NT2/D1 (cell line): ENCODE data around the gene SYNPO2.

Experiments
- DNase-seq: peaks from one replicate; pipeline ENCODE4 v3.0.0-alpha.2; 2011; ENCODE audit warnings: low read depth, low spot score
- H3K27me3 ChIP-seq: 2 replicates; pipeline ENCODE4 v1.6.0; 2011; ENCODE audit warnings: mild to moderate bottlenecking; ENCODE audit not compliant: insufficient read length, insufficient read depth
- H3K36me3 ChIP-seq: 2 replicates; pipeline ENCODE4 v1.6.1; 2011; ENCODE audit warnings: mild to moderate bottlenecking, low read length, mixed read lengths; ENCODE audit not compliant: insufficient read depth, insufficient read length
- H3K4me1 ChIP-seq: 2 replicates; pipeline ENCODE4 v1.5.1; 2011; ENCODE audit not compliant: insufficient read depth, insufficient read length
- H3K4me3 ChIP-seq: 2 replicates; pipeline ENCODE4 v1.5.1; 2011; ENCODE audit warnings: low read depth; ENCODE audit not compliant: insufficient read length
- H3K9ac ChIP-seq: 2 replicates; pipeline ENCODE4 v1.6.0; 2011; ENCODE audit warnings: low read depth; ENCODE audit not compliant: insufficient read length
- H3K9me3 ChIP-seq: 2 replicates; pipeline ENCODE4 v1.5.1; 2011; ENCODE audit warnings: mild to moderate bottlenecking, low read length; ENCODE audit not compliant: insufficient read depth
- SUZ12 ChIP-seq: IDR thresholded peaks from 2 replicates; pipeline ENCODE4 v1.6.1; 2011; ENCODE audit not compliant: insufficient read length, insufficient read depth; ENCODE audit errors: extremely low read depth
- YY1 ChIP-seq: IDR thresholded peaks from 2 replicates; pipeline ENCODE4 v1.6.1; 2011; ENCODE audit not compliant: insufficient read length, insufficient read depth
- ZNF274 ChIP-seq: IDR thresholded peaks from 2 replicates; pipeline ENCODE4 v1.6.1; 2011; ENCODE audit warnings: mild to moderate bottlenecking, low read depth, low read length

SYNPO2 gene

DNA sequence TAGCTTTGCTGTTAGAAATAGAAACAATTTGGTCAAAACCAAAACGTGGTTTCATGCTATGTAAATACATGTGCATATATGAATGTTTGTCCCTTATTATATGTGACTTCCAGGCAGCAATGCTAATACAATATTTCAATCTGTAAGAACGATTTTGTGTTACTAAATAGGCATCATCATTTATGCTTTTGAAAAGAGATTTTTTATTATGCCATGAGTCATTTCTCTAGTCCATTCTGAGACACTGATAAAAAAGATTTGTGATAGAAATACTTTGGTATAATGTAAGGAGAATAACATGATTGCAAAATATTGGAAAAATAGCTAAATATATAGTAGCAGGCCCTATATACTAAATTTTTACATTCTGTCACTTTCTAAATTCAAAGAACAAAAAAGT, 28.9 kb downstream of the SYNPO2 start:
- H3K9me3 ChIP-seq: no peaks in the 10 kb centered on the region
- no peak overlapping the region for H3K4me3 ChIP-seq
- no peaks in the 10 kb centered on the region for H3K4me1 ChIP-seq
- no peaks in the 10 kb centered on the region for H3K36me3 ChIP-seq
- H3K9ac ChIP-seq: no peak overlapping the region
- H3K27me3 ChIP-seq: no peaks in the 10 kb centered on the region
- DNase-seq: no peak
- TF ChIP-seq ZNF274: no peak

DNA sequence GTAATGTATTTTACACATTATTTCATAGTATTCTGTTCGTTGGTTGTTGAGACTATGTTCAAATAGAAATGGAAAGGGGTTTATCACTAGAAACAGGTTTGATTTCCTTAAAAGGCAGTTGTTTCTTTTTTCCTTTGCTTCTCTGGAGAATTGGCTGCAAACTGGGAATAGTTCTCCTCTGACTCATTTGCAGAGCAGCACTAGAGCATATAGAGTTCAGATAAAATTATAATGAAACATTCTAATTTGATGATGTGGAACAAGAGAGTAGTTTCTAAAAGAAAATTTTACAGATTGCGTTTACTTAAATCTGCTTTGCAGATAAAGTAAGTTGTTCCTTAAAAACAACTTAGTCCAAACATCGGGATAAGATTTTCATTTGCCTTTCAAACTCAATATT, 29.7 kb downstream of the SYNPO2 start:
- Histone ChIP-seq H3K36me3 (no peaks in the 10 kb centered on the region), H3K9me3 (no peaks in the 10 kb centered on the region), H3K9ac (no peak overlapping the region), H3K4me3 (no peak overlapping the region), H3K27me3 (no peaks in the 10 kb centered on the region), H3K4me1 (no peaks in the 10 kb centered on the region)
- DNase-seq: no peak
- TF ChIP-seq ZNF274 (no peak), YY1 (no peak), SUZ12 (no peak)

DNA sequence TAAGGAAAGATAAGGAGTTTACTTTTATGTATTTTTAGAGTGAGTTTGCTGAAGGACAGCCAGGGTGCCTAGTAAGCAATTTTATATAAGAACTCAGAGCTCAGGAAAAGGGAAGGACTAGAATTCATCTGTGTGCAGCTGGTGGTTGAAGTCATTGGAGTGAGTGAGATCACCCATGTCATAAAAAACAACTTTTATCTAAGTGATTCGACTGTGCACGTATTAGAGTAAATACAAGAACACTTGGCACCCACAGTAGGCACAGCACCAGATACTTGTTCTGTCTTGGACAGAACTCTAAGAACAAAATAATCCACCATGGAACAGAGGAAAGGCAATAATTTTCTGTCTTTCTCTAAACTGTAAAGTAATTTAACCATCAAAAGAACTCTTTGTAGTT, 31.6 kb downstream of the SYNPO2 start:
- no peaks in the 10 kb centered on the region for H3K9me3 ChIP-seq
- DNase-seq: no peak
- no peaks in the 10 kb centered on the region for H3K4me1 ChIP-seq
- H3K27me3 ChIP-seq: no peaks in the 10 kb centered on the region
- H3K4me3 ChIP-seq: no peak overlapping the region
- no peaks in the 10 kb centered on the region for H3K36me3 ChIP-seq
- no peak overlapping the region for H3K9ac ChIP-seq
- TF ChIP-seq SUZ12 (no peak), ZNF274 (no peak), YY1 (no peak)

DNA sequence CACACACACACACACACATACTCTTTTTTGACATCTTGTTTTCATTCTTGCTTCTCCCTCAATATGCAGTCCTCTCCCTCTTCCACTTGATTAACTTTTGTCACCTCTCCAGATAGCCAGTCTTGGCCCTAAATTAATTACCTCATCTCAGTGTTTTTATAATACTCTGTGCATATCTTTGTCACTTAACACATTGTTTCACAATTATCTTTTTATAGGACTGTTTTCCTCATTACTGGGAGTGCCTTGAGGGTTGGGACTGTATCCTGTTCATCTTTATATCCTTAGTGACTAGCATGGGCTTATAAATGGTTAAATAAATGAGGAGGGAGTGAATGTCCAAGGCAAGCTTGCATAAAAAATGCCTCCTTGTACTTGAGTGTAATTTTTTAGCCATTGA, 33.1 kb downstream of the SYNPO2 start:
- H3K27me3 ChIP-seq: no peaks in the 10 kb centered on the region
- H3K9ac ChIP-seq: no peak overlapping the region
- no peak for TF ChIP-seq ZNF274
- no peak for TF ChIP-seq SUZ12
- TF ChIP-seq YY1: no peak
- H3K9me3 ChIP-seq: no peaks in the 10 kb centered on the region
- no peaks in the 10 kb centered on the region for H3K36me3 ChIP-seq
- H3K4me1 ChIP-seq: no peaks in the 10 kb centered on the region
- no peak for DNase-seq
- H3K4me3 ChIP-seq: no peak overlapping the region

DNA sequence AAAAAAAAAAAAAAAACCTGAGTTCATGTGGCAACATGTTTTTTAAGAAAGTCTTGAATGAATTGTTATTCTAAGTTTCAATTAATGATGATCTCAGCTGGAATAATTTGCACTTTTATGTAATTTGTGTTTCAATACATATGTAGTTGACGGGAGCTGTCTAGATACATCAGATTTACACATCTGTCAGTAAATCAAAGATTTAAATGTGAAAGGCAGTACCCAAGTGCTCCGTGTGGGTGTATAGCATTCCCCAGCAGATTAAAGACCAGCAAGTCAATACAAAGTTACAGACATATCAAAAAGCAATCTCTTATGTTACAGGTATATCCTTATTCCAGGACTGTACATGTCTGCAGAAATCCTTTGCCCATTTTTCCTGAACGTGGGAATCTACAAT, 35.2 kb downstream of the SYNPO2 start:
- TF ChIP-seq SUZ12: no peak
- no peak for TF ChIP-seq YY1
- no peak for TF ChIP-seq ZNF274
- no peaks in the 10 kb centered on the region for H3K9me3 ChIP-seq
- H3K4me1 ChIP-seq: no peaks in the 10 kb centered on the region
- no peaks in the 10 kb centered on the region for H3K27me3 ChIP-seq
- no peaks in the 10 kb centered on the region for H3K36me3 ChIP-seq
- H3K4me3 ChIP-seq: no peak overlapping the region
- no peak overlapping the region for H3K9ac ChIP-seq
- DNase-seq: no peak

DNA sequence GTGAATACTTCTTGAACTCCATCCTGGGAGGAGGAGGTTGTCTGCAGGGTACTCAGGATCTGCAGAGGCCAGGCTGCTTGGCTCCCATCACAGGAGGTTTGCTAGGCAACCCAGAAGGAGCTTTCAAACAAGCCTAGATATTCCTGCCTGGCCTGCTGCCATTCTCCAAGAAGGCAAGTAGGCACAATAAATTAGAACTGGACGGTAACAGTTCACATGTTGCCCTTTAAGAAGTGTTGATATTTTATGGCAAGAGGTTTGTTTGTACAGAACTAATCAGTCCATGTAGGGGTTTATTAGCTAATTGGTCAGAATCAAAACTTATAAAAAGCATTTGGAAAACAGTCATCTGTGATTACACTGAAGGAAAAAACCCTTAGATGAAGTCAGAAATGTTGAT, 39.3 kb downstream of the SYNPO2 start:
- no peak overlapping the region for H3K9ac ChIP-seq
- H3K27me3 ChIP-seq: no peaks in the 10 kb centered on the region

DNA sequence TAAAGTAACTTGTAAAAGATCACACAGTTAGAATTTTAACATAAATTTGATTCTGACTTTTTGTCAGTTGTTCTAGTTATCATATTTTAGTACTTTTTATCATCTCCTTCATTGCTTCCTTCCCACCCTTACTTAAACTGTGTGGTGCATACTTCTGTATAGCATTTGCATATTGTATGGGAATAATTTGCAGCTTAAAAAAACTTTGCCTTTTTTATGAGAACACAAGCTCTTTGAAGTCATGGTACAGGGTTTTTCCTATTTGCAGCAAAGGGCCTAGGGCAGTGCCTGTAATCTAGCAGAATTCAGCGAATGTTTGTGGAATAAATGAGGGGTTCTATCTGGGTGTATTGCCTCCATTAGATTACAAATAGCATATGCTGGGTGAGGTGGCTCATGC, 41.6 kb downstream of the SYNPO2 start:
- Histone ChIP-seq H3K4me3 (no peak overlapping the region), H3K4me1 (no peaks in the 10 kb centered on the region), H3K27me3 (no peaks in the 10 kb centered on the region), H3K9ac (no peak overlapping the region), H3K9me3 (no peaks in the 10 kb centered on the region), H3K36me3 (no peaks in the 10 kb centered on the region)
- TF ChIP-seq YY1: no peak
- no peak for TF ChIP-seq ZNF274
- TF ChIP-seq SUZ12: no peak
- no peak for DNase-seq

More for the DNA sequence above, 39.3 kb downstream of the SYNPO2 start:
- TF ChIP-seq SUZ12 (no peak), YY1 (no peak), ZNF274 (no peak)
- Histone ChIP-seq H3K4me1 (no peaks in the 10 kb centered on the region), H3K36me3 (no peaks in the 10 kb centered on the region), H3K4me3 (no peak overlapping the region), H3K9me3 (no peaks in the 10 kb centered on the region)
- no peak for DNase-seq

DNA sequence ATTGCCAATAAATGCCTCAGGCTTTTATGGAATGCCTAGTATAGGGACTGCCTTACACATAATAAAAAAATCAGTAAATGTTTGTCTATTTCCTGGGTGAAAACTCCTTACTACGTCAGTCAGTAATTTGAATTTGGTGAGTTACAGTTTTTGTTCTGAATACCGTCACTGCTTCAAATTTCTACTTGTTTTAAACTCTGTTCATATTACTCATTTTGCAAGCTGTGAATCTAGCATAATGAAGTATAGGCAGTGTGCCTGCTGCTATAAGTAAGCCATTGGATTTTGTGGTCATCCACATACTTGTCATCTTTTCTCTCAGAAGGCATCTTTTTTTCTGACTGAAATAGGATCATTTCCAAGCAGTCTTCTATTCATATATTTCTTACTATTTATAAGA, 43.1 kb downstream of the SYNPO2 start:
- H3K9me3 ChIP-seq: no peaks in the 10 kb centered on the region
- DNase-seq: no peak
- H3K4me1 ChIP-seq: no peaks in the 10 kb centered on the region
- no peaks in the 10 kb centered on the region for H3K36me3 ChIP-seq
- no peak for TF ChIP-seq SUZ12
- no peak for TF ChIP-seq ZNF274
- TF ChIP-seq YY1: no peak
- H3K27me3 ChIP-seq: no peaks in the 10 kb centered on the region
- no peak overlapping the region for H3K9ac ChIP-seq
- no peak overlapping the region for H3K4me3 ChIP-seq
